CD4-positive, alpha-beta T cell treated with Interleukin-12 subunit alpha and Interleukin-12 subunit beta, for 1 hour (primary cell): ENCODE data around the gene P2RY2.

Experiments used
- DNase-seq: peaks from one replicate; pipeline ENCODE4 v3.0.0-alpha.2; 2020

Gene P2RY2

DNA sequence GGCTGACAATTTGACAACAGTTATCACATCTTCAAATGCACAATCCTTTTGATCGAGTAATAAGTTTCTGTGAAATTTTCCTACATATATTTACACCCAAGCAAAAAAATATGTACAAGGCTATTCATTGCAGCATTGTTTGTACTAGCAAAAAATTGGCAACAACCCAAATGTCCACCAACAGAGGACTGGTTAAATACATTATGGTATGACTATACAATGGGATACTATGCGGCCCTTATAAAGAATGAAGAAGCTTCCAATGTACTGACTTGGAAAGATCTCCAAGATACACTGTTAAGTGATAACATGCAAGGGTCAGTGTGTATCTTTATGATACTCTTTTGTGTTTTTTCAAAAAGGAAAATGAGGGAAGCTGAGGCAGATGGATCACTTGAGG lies 8.2 kb upstream of the P2RY2 start:
- DNase-seq: no peak

DNA sequence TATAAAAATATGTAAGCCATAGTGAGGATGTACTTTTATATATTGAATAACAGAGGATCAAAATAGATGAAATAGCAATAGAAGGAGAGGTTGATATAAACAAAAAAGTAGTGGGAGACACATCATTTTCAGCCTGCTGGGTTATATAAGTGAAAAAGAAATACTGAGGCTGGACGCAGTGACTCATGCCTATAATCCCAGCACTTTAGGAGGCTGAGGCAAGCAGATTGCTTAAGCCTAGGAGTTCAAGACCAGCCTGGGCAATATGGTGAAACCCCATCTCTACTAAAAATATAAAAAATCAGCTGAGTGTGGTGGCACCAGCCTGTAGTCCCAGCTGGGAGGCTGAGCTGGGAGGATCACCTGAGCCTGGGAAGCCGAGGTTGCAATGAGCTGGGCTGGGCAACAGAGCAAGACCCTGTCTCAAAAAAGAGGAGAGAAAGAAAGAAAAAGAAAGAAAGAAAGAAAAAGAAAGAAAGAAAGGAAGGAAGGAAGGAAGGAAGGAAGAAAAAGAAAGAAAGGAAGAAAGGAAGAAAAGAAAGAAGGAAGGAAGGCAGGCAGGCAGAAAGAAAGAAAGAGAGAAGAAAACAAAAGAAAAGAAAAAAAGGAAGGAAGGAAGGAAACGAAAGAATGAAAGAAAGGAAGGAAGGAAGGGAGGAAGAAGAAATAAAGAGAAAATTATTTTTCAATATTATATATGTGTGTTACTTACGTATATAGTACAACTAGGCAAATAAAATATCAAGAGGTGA lies 7.0 kb upstream of the P2RY2 start:
- no peak for DNase-seq

DNA sequence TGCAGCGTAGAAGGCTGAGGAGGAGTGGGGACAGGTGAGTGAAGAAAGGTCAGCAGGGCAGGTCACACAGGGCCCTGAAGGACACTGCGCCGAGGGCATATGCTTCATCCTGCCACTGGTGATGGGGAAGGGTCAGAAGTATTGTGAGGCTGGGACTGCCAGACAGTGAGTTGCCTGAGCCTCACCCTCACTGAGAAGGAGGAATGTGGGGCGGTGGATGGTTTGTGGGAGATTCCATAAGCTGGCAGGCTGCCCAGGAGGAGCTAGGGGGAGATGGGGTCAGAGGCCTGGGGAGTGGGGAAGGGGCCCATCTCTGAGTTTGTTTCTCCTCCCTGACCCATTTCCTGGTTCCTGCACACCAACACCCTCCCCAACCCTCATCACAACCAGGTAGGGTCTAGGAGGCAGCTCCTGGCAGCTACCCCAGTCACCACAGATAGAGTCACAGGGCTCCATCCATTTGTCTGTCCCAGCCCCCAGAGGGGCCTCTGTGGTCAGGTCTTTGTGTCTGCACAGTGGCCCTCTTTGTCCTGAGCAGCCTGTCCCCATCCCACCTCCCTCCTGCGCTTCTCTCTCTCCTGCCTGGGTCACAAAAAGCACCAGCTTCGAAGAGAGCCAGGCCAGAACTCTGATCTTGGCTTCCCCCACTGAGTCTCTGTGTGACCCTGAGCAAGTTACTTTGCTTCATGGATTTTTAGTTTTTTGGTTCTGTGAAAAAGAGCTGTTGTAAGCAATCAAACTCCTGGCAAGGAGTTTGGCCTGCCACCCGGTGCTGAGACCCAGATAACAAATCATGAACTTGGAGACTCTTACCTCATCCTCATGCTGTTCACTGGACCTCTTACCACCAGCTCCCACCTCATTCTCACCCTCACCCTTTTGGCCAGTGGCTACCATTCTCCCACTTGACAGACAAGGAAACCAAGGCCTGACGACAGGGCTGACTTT lies 4.6 kb upstream of the P2RY2 start:
- DNase-seq: no peak

DNA sequence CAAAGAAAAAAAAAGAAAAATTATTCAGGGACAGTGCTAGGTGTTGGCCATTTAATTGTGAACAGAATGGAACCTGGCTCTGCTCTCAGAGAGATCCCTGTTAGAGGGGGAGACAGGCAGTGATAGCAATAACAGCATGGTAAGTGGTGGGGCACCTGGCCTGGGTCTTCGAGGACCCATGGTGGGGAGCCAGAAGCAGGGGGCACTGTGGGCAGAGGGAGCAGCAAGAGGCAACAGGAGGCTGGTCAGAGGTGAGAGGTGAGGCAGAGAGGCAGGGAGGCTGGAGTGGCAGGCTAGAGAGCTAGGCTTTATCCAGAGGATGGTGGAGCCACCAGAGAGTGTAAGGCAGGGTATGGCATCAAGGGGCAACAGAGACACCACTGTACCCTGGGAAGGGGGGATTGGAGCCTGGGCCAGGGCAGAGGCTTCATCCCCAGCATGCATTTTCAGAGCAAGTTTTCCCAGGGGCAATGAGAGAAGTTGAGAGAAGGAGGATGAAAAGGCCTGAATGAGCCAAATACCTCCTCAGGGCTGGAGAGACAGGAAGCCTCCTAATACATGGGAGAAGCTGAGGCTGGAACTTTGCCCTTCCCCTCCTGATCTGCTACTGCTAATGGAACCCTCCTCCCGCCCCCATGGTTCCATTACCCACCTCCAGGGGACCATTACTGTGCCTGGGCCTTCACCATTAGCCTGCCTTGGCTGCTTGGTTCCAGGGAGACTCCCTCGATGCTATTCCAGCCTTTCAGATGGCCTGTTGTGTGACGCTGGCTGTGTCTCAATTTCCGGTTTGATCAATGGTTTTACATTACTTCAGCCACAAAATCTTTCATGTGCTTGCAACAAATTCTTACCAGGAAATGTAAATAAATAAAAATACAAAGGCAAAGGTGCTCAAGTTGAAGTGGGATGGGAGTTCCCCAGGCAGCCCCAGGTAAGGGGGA lies 2.6 kb upstream of the P2RY2 start:
- DNase-seq: no peak

DNA sequence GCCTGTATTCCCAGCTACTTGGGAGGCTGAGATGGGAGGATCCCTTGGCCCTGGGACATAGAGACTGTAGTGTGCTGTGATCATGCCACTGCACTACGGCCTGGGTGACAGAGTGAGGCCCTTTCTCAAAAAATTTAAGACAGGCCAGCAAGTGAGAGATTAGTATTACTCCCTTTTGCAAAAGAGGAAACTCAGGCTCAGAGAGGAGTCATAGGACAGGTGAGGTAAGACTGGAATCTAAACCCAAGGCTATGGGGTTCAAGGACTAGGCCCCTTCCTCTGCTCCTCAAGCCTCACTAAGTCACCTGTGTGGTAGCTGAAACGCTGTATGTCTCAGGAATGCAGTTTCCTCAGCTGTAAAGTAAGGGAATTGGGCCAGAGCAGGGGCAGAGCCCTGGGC lies 1.6 kb upstream of the P2RY2 start:
- no peak for DNase-seq

DNA sequence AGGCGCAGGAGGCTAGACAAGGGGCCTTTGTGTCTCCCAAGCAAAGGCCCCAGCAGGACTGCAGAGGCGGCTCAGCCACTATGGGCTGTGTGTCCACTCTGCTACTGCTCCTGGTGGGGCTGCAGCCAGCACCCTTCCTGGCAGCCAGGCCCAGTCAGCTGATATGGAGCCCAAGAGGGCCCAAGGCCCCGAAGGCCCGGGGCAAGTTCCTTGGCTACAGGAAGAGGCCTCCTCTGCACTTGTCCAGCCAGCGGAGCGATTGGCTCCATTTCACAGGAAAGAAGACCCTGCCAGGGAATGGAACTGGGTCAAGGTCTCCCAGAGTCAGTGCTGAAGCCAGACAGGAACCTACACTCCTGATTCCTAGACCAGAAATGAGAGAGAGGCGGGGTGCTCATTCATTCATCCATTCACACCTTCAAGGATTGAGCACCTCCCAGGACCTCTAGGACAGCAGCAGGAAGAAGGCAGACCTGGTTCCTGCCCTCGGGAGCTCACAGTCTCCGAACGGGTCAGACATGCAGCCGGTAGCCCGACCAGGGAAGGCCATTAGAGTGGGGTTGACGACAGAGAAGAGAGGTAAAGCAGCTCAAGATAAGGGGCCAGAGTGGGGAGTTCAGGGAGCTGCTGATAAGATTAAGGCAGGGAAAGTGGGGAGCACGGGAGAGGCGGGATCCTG lies 811 bp upstream of the P2RY2 start:
- no peak for DNase-seq

DNA sequence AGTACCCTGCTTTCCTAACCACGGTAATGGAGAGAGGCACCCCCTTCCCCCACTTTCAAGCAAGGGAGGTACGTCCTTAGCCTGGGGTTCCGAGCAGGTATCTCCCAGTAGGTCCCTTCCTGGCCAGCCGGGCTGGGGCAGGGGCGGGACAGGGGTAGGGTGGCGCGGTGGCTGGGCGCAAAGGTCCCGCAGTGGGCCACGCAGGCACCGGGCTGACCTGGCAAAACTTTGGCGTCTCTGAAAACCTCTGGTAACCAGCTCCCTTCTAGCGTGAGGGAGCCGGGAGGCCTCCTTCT lies 323 bp upstream of the P2RY2 start:
- DNase-seq: no peak

DNA sequence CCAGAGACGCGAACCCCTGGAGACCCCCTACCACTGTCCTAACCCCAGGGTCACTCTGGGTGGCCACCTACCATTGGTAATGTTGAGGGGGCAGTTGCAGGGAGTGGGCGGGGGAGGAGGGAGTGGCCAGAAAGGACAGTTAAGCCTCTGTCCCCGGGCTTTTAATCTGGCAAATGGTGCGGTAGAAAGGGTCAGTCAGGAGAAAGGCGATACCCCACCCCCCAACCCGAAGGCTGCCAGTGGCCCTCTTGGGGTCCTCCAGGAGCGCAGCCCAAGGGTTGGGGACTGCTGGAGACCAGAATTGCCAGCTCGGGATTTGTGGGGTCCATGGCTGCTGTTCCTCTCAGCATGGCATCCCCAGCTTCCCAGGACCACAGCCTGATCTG lies 742 bp downstream of the P2RY2 start:
- no peak for DNase-seq

DNA sequence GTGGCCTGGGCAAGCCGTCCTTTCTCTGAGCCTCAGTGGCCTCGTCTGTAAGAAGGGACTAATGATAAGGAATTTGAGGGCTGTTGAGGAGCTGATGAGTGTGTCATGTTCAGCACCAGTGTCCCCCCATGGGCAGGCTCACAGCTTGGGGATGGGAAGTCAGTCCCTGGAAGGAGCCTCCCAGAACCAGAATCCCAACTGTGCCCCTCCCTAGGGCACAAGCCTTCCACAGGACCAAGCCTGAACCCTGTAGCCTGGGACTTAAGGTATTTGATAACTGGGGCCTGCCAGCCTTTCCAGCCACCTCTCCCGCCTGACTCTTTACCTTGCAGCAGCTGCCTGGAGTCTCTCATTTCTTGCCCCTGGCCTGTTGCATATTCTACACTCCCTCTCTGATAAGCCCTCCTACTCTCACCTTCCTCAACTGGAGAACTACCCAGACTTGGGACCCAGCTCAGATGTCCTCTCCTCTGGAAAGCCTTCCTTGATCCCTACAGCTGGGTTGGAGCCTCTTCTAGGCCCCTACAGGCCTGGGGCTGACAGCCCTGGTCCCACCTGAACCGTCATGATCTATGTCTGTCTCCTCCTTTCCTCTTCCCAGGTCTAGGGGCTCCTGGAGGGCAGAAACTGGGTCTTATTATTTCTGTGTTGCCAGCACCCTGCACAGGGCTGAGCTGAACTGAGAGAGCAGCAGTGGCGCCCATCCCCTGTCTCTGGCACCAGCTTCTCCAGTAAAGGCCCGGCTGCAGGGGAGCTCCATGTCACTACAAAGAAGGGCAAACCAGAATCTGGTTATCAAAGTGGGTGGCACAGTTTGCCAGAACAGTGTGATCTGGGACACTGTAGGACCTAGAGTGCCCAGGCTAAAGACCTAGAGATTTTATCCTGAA lies 1.6 kb downstream of the P2RY2 start:
- no peak for DNase-seq

DNA sequence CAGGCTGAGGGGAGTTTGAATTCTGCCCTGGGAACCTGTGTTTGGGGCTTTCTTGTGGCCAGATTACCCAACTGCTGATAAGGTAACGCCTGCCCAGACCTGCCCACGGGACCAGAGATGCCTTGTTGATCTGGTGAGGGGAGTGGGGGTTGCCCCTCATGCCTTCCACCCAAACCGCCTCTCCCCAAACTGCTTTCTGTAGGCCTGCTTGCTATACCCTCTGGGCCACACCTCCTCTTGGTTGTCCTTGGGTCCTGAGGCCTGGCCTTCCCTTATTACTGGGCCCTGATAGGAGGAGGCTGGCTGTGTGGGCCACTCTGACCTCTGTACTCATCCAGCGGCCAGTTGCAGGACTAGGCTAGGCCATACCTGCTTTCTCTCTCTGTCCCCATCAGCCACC lies 3.4 kb downstream of the P2RY2 start:
- no peak for DNase-seq

DNA sequence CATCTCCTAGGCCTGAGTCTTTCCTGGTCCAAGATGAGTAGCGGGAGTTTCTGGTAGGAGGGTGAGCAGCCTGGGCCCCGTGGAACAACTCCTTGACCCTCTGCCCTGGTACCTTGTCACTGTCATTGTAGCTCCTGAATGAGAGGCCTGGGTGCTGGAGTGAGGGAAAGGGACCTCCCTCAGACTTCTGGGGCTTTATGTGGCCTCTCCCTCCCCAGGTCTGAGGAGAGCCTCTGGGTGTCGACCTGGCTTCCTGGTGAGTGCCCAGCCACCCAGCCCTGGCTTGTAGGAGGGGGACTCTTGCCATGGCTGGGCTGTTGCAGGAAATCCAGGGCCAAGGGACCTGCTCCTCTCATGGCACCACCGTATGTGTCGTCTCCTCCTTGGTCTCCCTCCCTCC lies 3.9 kb downstream of the P2RY2 start:
- DNase-seq: no peak

DNA sequence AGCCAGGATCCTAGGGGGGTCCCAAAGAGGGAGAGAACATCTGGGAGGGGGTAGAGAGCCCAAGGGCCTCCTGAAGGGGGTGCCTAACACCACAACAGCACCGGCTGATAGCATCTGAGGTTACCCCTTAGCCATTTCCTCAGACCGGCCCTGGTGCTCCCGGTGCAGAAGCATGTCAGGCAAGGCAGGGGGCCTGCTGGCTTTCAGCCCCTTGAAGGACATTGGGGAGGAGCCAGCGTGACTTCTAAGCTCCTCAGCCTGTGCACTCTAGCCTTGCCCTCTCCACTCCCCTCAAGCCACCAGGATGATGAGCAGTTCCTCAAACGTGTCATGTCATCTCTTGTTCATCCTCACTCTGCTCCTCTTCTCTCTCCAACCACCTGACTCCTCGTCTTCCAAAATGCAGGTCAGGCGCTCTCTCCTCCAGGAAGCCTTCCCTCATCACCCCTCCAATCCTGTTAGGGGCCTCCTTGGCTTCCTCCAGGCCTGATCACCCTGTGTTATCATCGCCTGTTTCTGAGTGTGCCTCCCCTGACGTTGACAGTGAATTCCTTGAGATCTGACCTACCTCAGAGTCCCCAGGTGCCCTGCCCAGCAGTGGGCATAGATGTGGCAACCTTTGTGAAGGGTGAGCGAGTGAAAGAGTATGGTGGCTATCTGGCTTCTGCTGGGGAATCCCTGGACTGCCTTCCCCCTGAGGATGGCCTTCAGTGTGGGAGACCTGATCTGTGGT lies 6.1 kb downstream of the P2RY2 start:
- no peak for DNase-seq

DNA sequence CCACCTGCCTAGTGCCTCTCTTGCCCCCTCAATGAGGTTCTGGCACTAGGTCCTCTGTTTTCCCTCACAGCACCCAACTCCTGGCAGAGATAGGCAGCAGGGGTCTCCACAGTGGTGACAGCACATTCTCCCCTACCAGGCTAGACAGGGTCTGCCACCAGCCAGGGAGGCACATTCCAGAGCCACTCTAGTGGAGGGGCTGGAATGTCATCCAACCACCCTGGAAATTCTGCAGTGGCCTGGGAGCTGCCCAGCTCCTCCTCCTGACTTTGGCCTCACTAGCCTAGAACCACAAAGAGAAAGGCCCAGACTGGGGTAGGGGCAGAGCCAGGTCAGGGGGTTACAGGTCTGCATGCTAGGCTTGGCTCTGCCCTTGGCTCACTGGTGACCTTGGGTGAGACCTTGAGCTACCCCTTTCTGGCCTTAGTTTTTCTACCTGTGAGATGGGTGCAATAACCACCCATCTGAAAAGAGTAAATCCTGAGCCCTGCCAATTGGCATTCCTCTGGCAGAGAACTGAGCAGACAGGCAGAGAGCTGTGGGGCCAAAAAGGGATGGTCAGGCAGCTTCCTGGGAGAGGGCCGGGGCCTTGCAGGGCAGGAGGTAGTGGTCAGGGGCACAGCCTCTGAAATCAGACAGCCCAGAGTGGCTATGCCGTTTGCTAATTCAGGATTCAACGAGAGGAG lies 7.1 kb downstream of the P2RY2 start:
- DNase-seq: no peak

DNA sequence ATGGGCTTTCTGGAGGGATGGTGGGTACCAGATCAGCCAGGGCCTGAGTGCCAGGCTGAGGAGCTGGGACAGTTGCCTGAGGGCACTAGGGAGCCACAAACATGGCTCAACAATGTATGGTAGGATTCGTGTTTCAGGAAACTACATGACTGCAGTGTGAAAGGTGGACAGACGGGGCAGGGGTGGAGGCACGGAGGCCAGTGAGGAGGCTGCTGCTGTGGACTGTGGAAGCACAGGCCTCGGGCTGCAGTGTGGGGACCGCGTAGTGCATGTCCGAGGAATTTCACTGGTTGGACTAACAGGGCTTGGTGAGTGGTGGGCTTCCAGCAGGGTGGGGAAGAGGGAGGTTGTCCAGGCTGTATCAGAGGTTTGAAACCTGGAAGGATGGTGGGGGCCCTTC lies 7.8 kb downstream of the P2RY2 start:
- DNase-seq: no peak

DNA sequence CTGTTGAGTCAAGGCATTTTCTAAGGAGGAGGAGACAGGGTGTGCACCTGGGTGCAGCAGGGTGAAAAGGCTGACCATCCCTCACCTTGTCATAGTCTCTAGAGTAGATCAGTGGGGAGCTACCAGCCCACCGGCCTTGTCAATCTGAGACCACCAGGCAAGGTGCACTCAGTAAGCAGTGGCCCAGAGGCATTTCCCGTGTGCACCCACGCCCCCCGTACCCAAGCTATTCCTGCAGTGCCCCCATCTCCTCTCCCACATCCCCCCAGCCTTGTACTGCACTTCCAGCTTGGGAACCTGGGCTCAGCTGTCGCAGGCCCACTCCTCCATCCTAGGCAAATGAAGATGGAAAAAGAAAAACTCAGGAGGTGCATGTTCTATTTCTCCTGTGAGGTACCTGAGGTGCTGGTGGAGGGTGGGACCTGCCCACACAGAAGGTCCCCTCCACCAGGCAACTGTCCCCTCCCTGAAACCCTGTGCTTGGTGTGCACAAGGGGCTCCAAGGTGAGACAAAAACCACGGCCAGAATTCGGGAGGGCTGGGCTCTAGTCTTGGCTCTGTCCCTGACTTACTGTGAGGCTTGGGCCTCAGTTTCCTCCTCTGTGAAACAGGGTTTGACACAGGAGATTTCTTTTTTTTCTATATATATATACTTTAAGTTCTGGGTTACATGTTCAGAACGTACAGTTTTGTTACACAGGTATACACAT lies 8.4 kb downstream of the P2RY2 start:
- DNase-seq: no peak

DNA sequence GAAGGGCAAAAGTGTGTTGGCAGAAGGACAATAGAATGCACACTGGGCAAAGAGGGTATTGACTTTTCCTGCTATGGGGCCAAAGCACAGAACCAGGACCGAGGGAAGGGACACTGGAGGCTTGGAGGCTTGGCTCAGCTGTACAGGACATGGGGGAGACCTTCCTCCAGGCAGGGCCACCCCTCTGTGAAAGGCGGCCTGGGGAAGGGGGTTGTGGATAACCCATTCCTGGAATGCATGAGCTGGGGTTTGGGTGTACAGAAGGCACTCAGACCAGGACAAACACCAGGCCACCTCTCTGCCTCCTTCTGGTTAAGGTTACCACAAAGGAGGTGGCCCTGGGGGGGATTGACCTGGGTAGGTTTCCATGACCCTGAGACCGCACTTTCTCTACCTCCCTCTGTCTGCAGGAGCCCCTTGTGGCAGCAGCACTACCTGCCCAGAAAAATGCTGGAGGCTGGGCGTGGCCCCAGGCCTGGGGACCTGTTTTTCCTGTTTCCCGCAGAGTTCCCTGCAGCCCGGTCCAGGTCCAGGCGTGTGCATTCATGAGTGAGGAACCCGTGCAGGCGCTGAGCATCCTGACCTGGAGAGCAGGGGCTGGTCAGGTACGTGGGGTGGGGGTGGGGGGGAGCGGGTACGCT lies 9.6 kb downstream of the P2RY2 start:
- DNase-seq: no peak

DNA sequence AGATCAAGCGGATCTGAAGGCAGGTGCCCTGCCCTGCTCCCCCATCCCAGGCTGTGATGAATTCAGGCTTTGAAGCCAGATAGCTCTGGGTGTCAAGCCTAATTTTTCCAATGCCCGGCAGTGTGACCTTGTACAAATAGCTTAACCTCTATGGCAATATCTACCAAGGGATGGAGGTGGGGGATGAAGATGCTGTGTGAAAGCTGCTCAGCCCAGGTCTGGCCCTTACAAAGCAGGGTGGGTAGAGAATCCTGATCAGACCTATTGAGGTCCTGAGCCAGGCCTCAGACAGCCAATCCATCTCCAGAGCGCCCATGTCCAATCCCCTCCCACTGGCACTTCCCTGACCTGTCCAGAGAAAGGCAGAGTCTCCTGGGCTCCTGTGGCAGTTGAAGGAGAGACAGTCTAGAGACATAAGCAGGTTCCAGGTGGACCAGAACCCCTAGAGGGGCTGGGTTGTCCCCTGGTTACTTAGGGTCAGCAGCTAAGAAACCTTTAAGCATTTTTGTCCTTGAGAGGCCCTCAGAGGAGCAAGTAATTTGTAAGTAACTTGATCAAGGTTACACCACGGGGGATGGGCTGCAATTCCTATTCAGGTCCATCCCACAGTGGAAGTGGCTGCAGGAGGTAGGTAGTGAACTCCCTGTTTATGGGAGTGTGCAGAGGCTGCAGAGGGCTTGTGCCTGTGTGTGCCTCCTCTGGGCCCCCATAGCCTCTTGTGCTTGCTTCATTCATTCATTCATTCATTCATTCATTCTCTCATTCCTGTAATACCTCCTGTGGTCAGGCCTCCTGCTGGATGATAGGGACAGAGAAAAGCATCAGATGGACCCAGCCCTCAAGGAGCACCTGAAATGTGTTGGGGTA lies 10.4 kb downstream of the P2RY2 start:
- no peak for DNase-seq

DNA sequence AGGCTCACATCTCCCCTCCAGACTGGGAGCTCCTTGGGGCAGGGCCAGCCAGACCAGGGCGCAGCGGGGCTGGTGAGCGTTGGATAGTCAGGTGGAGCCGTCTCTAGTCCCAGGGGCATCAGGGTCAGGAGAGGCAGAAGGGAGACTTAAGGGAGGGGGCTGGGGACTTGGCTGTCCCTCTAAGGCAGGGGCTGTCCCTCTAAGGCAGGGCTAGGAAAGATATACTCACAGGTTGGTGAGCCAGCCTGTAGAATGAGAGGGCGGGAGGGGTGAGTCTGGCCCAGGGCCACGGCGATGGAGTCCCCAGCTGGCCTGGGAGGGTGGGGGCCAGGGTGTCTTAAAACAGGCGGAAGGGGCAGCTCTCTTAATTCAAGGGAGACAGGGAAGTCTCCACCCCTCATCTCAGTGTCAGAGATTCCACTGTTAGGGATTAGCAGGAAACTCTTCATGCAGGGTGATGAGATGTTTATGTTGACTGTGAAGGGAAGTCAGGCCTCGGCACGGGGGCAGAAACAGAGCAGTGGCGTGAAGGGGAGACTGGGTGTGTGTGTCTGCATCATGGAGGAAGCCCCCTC lies 11.3 kb downstream of the P2RY2 start:
- DNase-seq: no peak
